ENCODE data around the gene ATP6V0A4.

Gene ATP6V0A4

DNA sequence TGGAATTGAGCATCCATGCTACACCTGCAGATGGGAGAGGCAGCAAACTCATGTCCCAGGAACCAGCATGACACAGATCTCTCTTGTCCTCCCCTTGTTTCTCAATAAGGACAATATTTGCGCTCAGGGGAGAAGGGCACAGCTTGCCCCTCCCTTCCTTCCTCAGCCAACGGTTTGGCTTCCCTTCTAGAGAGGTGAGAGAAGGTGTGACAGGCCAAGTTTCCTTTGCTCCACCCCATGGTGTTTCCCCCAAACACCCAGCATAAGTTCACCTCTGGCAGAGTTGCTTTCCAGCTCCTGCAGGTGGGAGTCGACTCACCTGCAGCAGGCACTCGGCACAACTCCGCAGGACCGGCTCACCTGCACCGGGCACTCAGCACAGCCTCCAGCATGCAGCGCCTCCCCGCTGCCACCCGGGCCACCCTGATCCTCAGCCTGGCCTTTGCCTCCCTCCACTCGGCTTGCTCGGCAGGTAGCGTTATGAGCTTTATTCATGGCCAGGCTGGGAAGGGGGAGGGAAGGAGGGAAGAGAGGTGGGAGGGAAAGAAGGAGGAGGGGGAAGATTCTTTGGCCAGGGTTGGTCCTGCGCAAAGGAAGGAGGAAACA is at the start of gene ATP6V0A4, which contains the start of gene TMEM213:
Gene ATP6V0A4, minus strand, starts transcription at position 482 of the 606 bp plus-strand sequence. CDS start 26,949 bp downstream, outside the sequence.
Gene TMEM213, plus strand, starts transcription at position 280 of the 606 bp plus-strand sequence. Its CDS starts 111 bp downstream, at position 391.
- TF ChIP-seq, protein P1, sequence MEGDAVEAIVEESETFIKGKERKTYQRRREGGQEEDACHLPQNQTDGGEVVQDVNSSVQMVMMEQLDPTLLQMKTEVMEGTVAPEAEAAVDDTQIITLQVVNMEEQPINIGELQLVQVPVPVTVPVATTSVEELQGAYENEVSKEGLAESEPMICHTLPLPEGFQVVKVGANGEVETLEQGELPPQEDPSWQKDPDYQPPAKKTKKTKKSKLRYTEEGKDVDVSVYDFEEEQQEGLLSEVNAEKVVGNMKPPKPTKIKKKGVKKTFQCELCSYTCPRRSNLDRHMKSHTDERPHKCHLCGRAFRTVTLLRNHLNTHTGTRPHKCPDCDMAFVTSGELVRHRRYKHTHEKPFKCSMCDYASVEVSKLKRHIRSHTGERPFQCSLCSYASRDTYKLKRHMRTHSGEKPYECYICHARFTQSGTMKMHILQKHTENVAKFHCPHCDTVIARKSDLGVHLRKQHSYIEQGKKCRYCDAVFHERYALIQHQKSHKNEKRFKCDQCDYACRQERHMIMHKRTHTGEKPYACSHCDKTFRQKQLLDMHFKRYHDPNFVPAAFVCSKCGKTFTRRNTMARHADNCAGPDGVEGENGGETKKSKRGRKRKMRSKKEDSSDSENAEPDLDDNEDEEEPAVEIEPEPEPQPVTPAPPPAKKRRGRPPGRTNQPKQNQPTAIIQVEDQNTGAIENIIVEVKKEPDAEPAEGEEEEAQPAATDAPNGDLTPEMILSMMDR (conservative IDR thresholded peaks at IDR 0.05; ENCODE audit: low read length): no peak
- no peak for DNase-seq (ENCODE audit: low read depth)
- H3K4me3 ChIP-seq (ENCODE audit: low read length): no peak within 1 kb of the TSS

- H3K4me3 ChIP-seq (ENCODE audit: low read length): no peak overlapping the region
- DNase-seq (ENCODE audit: low read depth): no peak
- TF ChIP-seq, protein P1 (conservative IDR thresholded peaks at IDR 0.05; ENCODE audit: low read length): no peak
Observed at GRCh38 chr7:138845711-138846110, 47.7 kb upstream of the ATP6V0A4 start.

DNA sequence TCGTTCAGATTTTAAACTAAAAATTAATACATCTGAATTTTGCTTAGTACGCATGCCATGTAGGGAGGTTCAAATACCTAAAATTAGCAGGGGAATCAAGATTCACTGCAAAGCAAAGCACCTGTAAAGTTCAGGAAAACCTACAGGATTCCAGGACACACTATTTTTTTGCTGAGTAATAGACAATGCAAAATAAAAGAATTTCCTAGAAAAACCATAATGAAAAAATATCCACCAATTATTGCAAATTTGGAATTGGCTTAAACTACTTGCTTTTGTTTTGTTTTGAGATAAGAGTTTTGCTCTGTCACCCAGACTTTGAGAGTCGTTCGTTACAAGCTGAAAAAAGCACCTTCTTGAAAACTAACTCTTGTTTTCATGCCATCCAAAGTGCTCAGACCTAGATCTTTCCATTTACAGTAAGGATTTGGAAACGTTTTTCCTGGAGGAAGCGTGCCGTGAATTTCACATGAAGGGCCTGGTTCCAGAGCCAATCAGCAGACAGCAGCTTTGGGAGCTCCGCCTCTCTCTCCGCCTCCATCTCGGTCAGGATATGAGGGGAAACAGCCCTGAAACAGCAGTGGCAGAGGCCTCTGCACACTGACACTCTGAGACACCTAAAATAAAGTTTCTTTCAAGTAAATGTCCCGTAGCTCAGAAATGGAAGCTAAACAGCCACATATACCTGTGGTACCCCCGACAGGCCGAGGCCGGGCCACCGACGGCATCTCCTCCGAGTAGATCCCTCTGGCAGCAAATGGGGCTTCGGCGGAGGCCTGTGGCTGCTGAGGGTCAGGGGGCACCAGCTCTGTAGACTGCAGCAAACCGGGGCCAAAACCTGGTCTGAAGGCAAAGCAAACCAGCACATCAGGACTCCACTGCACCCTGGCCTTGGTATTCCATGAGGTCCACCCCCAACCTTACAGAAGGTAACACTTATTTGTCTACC is 45.9 kb upstream of the ATP6V0A4 start:
- no peak for DNase-seq (ENCODE audit: low read depth)
- no peak overlapping the region for H3K4me3 ChIP-seq (ENCODE audit: low read length)
- TF ChIP-seq, protein P1 (conservative IDR thresholded peaks at IDR 0.05; ENCODE audit: low read length): no peak

DNA sequence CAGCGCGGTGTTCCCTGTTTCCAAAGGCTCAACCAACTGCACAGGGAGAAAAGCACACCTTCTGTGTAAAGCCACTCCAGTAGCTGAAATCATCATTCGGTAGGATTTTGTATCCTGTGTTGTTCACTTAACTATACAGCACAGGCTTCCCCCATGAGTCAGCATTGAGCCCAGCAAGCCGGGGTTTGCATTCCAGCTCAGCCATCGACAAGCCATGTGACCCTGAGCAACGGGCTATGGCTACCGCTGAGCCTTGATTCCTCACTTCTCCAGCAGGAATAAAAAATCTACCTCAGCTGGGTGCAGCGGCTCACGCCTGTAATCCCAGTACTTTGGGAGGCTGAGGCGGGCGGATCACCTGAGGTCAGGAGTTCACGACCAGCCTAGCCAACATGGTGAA is 44.1 kb upstream of the ATP6V0A4 start:
- no peak overlapping the region for H3K4me3 ChIP-seq (ENCODE audit: low read length)
- TF ChIP-seq, protein P1 (conservative IDR thresholded peaks at IDR 0.05; ENCODE audit: low read length): no peak
- peak; percentile 57 for DNase-seq (ENCODE audit: low read depth)

GRCh38 chr7:138838166-138838565 is 40.2 kb upstream of the ATP6V0A4 start:
- DNase-seq (ENCODE audit: low read depth): no peak
- TF ChIP-seq, protein P1 (conservative IDR thresholded peaks at IDR 0.05; ENCODE audit: low read length): no peak
- no peak overlapping the region for H3K4me3 ChIP-seq (ENCODE audit: low read length)

GRCh38 chr7:138837627-138838026 is 39.6 kb upstream of the ATP6V0A4 start:
- TF ChIP-seq, protein P1 (conservative IDR thresholded peaks at IDR 0.05; ENCODE audit: low read length): no peak
- DNase-seq (ENCODE audit: low read depth): no peak
- no peak overlapping the region for H3K4me3 ChIP-seq (ENCODE audit: low read length)

Data from AG10803 (cell line).